WTC11 (cell line): Measurements from ENCODE around the gene EIF4G1. TPM values are rescaled to one million over a fixed set of nuclear protein-coding genes. Genes with fewer than 3 reads are reported as not detected.

Experiments
- ATAC-seq: fragments of 200-7000 bp; cut with Tn5 transposase; 2 replicates; pipeline ENCODE4 v1.10.0; 2021; ENCODE audit warnings: mild to moderate bottlenecking, moderate library complexity
- CTCF ChIA-PET: fragments of 300-600 bp; sonication (Branson Sonifier 250); formaldehyde crosslinking; loops from one replicate; lab custom pipeline; 2021; ENCODE audit warnings: antibody characterized with exemption; lab: Charles Lee
- POLR2A ChIA-PET: fragments of 350-600 bp; sonication (Branson Sonifier 250); formaldehyde crosslinking; loops from one replicate; lab custom pipeline; 2021; ENCODE audit warnings: antibody characterized with exemption; lab: Charles Lee
- DNase-seq: peaks from one replicate; pipeline ENCODE4 v3.0.0; 2021; ENCODE audit warnings: low spot score
- H3K27ac Mint-ChIP-seq: 2 replicates; pipeline ENCODE4 v1.8.0; 2021; ENCODE audit warnings: mixed read lengths
- H3K27me3 Mint-ChIP-seq: 2 replicates; pipeline ENCODE4 v1.8.0; 2021; ENCODE audit warnings: low read depth, mild to moderate bottlenecking, moderate library complexity, mixed read lengths
- H3K36me3 Mint-ChIP-seq: 2 replicates; pipeline ENCODE4 v1.8.0; 2021; ENCODE audit warnings: mixed read lengths
- H3K4me1 Mint-ChIP-seq: 2 replicates; pipeline ENCODE4 v1.8.0; 2022; ENCODE audit warnings: mixed read lengths
- H3K4me3 Mint-ChIP-seq: 2 replicates; pipeline ENCODE4 v1.8.0; 2021; ENCODE audit warnings: mild to moderate bottlenecking, moderate library complexity, mixed read lengths
- H3K9me3 Mint-ChIP-seq: 2 replicates; pipeline ENCODE4 v1.8.0; 2021; ENCODE audit warnings: mixed read lengths
- CBFB ChIP-seq: sonication (generic); formaldehyde crosslinking; IDR thresholded peaks from 2 replicates; pipeline ENCODE4 v1.8.1; 2022; ENCODE audit warnings: mild to moderate bottlenecking, low read depth, missing genetic modification reagents
- ESRRA ChIP-seq: sonication (generic); formaldehyde crosslinking; IDR thresholded peaks from 2 replicates; pipeline ENCODE4 v1.8.1; 2022; ENCODE audit warnings: mild to moderate bottlenecking, missing genetic modification reagents, borderline replicate concordance
- FOXP1 ChIP-seq: sonication (generic); formaldehyde crosslinking; IDR thresholded peaks from 2 replicates; pipeline ENCODE4 v1.8.0; 2022; ENCODE audit warnings: missing genetic modification reagents, mild to moderate bottlenecking, moderate library complexity, borderline replicate concordance
- GABPB1 ChIP-seq: sonication (generic); formaldehyde crosslinking; IDR thresholded peaks from 2 replicates; pipeline ENCODE4 v1.8.1; 2023; ENCODE audit warnings: mild to moderate bottlenecking, missing genetic modification reagents
- HMGA2 ChIP-seq: fragments of 250-450 bp; sonication (Bioruptor Pico); IDR thresholded peaks from 2 replicates; pipeline ENCODE4 v1.4.0; 2021; ENCODE audit warnings: mild to moderate bottlenecking, moderate library complexity
- JUN ChIP-seq: sonication (generic); formaldehyde crosslinking; IDR thresholded peaks from 2 replicates; pipeline ENCODE4 v1.8.0; 2023; ENCODE audit warnings: mild to moderate bottlenecking, missing genetic modification reagents
- KAT7 ChIP-seq: sonication (generic); formaldehyde crosslinking; IDR thresholded peaks from 2 replicates; pipeline ENCODE4 v1.8.1; 2023; ENCODE audit warnings: missing genetic modification reagents, mild to moderate bottlenecking, borderline replicate concordance
- MXD4 ChIP-seq: fragments of 250-450 bp; sonication (Bioruptor Pico); IDR thresholded peaks from 2 replicates; pipeline ENCODE4 v1.8.0; 2021; ENCODE audit warnings: mild to moderate bottlenecking, moderate library complexity, borderline replicate concordance
- MYBL2 ChIP-seq: sonication (generic); formaldehyde crosslinking; IDR thresholded peaks from 2 replicates; pipeline ENCODE4 v1.8.1; 2023; ENCODE audit warnings: mild to moderate bottlenecking, moderate library complexity, missing genetic modification reagents
- NFATC4 ChIP-seq: fragments of 250-450 bp; sonication (Bioruptor Pico); IDR thresholded peaks from 2 replicates; pipeline ENCODE4 v1.9.0; 2021; ENCODE audit warnings: mild to moderate bottlenecking
- RELA ChIP-seq: sonication (generic); formaldehyde crosslinking; IDR thresholded peaks from 2 replicates; pipeline ENCODE4 v1.8.1; 2022; ENCODE audit warnings: missing genetic modification reagents, mild to moderate bottlenecking, borderline replicate concordance
- TCF7 ChIP-seq: sonication (generic); formaldehyde crosslinking; IDR thresholded peaks from 2 replicates; pipeline ENCODE4 v1.8.0; 2022; ENCODE audit warnings: mild to moderate bottlenecking, low read depth, missing genetic modification reagents, moderate library complexity
- TEAD1 ChIP-seq: sonication (generic); formaldehyde crosslinking; IDR thresholded peaks from 2 replicates; pipeline ENCODE4 v1.8.0; 2022; ENCODE audit warnings: mild to moderate bottlenecking, missing genetic modification reagents
- TEAD4 ChIP-seq: sonication (generic); formaldehyde crosslinking; IDR thresholded peaks from 2 replicates; pipeline ENCODE4 v1.8.0; 2022; ENCODE audit warnings: mild to moderate bottlenecking, missing genetic modification reagents
- ZNF219 ChIP-seq: sonication (generic); formaldehyde crosslinking; IDR thresholded peaks from 2 replicates; pipeline ENCODE4 v1.8.0; 2023; ENCODE audit warnings: missing genetic modification reagents, mild to moderate bottlenecking, borderline replicate concordance
- ZNF263 ChIP-seq: sonication (generic); formaldehyde crosslinking; IDR thresholded peaks from 2 replicates; pipeline ENCODE4 v1.8.1; 2022; ENCODE audit warnings: low read depth, mild to moderate bottlenecking, moderate library complexity, missing genetic modification reagents
- total RNA-seq: library from RNA; stranded (reverse); gene quantifications from 3 replicates; pipeline ENCODE4 v1.2.3, GENCODE V29; 2021
- TF ChIP-seq, protein P1 (sequence below): sonication (generic); formaldehyde crosslinking; IDR thresholded peaks from 2 replicates; pipeline ENCODE4 v1.8.1; 2023; ENCODE audit warnings: mild to moderate bottlenecking, missing genetic modification reagents, borderline replicate concordance
- TF ChIP-seq, protein P2 (sequence below): sonication (generic); formaldehyde crosslinking; IDR thresholded peaks from 2 replicates; pipeline ENCODE4 v1.8.1; 2023; ENCODE audit warnings: mild to moderate bottlenecking, missing genetic modification reagents
- TF ChIP-seq, protein P3 (sequence below): sonication (generic); formaldehyde crosslinking; IDR thresholded peaks from 2 replicates; pipeline ENCODE4 v1.8.1; 2022; ENCODE audit warnings: mild to moderate bottlenecking, missing genetic modification reagents, moderate library complexity, borderline replicate concordance
- TF ChIP-seq, protein P4 (sequence below): fragments of 250-450 bp; sonication (Bioruptor Pico); IDR thresholded peaks from 2 replicates; pipeline ENCODE4 v1.9.0; 2021; ENCODE audit warnings: mild to moderate bottlenecking
- TF ChIP-seq, protein P5 (sequence below): sonication (generic); formaldehyde crosslinking; conservative IDR thresholded peaks from 2 replicates; pipeline ENCODE4 v1.8.1; 2022; ENCODE audit warnings: mild to moderate bottlenecking, missing genetic modification reagents
- TF ChIP-seq, protein P6 (sequence below): sonication (generic); formaldehyde crosslinking; IDR thresholded peaks from 2 replicates; pipeline ENCODE4 v1.8.0; 2023; ENCODE audit warnings: missing genetic modification reagents
- TF ChIP-seq, protein P7 (sequence below): fragments of 250-450 bp; sonication (Bioruptor Pico); IDR thresholded peaks from 2 replicates; pipeline ENCODE4 v1.9.0; 2021; ENCODE audit warnings: moderate library complexity, mild to moderate bottlenecking, inconsistent platforms, borderline replicate concordance

EIF4G1 gene
- total RNA-seq, 1 experiment from 2014 or later = 557 TPM

DNA sequence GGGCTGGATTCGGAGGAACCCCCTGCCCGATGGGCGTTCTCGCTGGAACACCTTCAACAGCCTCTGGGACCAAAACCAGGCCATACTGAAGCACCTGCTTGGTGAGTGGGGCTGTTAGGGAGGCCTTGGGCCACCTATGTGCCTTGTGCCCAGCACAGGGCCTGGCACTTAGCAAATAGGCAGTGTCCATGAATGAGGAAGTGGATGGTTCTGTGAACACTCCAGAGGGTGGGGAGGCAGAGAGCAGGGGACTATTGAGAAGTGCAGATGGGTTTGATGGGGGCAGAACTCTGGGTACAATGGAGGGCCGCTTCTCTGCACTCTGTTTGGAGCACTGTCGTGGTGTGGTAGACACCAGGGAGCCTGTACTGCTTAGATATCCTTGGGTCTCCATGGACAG, 37.0 kb upstream of the EIF4G1 start:
- TF ChIP-seq KAT7 (CRISPR knock-in tag) (no peak), HMGA2 (CRISPR knock-in tag) (no peak), JUN (CRISPR knock-in tag) (no peak), ZNF263 (CRISPR knock-in tag) (no peak), MXD4 (CRISPR knock-in tag) (no peak), FOXP1 (CRISPR knock-in tag) (no peak), RELA (CRISPR knock-in tag) (no peak)
- TF ChIP-seq, protein P1, sequence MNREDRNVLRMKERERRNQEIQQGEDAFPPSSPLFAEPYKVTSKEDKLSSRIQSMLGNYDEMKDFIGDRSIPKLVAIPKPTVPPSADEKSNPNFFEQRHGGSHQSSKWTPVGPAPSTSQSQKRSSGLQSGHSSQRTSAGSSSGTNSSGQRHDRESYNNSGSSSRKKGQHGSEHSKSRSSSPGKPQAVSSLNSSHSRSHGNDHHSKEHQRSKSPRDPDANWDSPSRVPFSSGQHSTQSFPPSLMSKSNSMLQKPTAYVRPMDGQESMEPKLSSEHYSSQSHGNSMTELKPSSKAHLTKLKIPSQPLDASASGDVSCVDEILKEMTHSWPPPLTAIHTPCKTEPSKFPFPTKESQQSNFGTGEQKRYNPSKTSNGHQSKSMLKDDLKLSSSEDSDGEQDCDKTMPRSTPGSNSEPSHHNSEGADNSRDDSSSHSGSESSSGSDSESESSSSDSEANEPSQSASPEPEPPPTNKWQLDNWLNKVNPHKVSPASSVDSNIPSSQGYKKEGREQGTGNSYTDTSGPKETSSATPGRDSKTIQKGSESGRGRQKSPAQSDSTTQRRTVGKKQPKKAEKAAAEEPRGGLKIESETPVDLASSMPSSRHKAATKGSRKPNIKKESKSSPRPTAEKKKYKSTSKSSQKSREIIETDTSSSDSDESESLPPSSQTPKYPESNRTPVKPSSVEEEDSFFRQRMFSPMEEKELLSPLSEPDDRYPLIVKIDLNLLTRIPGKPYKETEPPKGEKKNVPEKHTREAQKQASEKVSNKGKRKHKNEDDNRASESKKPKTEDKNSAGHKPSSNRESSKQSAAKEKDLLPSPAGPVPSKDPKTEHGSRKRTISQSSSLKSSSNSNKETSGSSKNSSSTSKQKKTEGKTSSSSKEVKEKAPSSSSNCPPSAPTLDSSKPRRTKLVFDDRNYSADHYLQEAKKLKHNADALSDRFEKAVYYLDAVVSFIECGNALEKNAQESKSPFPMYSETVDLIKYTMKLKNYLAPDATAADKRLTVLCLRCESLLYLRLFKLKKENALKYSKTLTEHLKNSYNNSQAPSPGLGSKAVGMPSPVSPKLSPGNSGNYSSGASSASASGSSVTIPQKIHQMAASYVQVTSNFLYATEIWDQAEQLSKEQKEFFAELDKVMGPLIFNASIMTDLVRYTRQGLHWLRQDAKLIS (CRISPR knock-in tag) = no peak
- POLR2A ChIA-PET = no interaction called here
- H3K4me1 Mint-ChIP-seq = peaks cover 5% of the 10 kb centered on the region
- no peak overlapping the region for H3K4me3 Mint-ChIP-seq
- no peak overlapping the region for H3K27ac Mint-ChIP-seq
- ATAC-seq = no peak
- CTCF ChIA-PET = no interaction called here
- H3K27me3 Mint-ChIP-seq = peaks cover 57% of the 10 kb centered on the region
- no peaks in the 10 kb centered on the region for H3K36me3 Mint-ChIP-seq
- no peak for DNase-seq
- H3K9me3 Mint-ChIP-seq = no peaks in the 10 kb centered on the region

DNA sequence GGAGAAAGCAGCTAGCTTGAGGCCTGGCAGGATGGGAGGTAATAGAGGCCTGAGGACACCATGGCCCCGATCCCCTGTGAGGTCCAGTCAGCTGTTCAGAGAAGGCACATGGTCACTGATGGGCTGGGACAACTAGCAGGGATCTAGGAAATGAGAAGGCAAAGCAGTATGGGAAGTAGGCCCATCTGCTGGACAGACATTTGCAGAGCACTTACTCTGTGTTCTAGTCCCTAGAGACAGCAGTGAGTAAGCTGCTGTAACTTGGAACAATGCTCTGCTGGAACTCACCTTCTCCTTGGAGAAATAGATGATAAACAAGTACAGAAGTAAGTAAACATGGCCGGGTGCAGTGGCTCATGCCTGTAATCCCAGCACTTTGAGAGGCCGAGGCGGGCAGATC, 31.5 kb upstream of the EIF4G1 start:
- Mint-ChIP-seq H3K9me3 (no peaks in the 10 kb centered on the region), H3K27me3 (peaks cover 11% of the 10 kb centered on the region), H3K36me3 (no peaks in the 10 kb centered on the region)
- DNase-seq = no peak
- TF ChIP-seq GABPB1 (CRISPR knock-in tag) (no peak), ESRRA (CRISPR knock-in tag) (no peak), MYBL2 (CRISPR knock-in tag) (no peak), TCF7 (no peak), ZNF219 (CRISPR knock-in tag) (no peak), NFATC4 (no peak), HMGA2 (CRISPR knock-in tag) (no peak), TEAD1 (CRISPR knock-in tag) (no peak), RELA (CRISPR knock-in tag) (no peak), CBFB (no peak), TEAD4 (CRISPR knock-in tag) (no peak)
- TF ChIP-seq, protein P2, sequence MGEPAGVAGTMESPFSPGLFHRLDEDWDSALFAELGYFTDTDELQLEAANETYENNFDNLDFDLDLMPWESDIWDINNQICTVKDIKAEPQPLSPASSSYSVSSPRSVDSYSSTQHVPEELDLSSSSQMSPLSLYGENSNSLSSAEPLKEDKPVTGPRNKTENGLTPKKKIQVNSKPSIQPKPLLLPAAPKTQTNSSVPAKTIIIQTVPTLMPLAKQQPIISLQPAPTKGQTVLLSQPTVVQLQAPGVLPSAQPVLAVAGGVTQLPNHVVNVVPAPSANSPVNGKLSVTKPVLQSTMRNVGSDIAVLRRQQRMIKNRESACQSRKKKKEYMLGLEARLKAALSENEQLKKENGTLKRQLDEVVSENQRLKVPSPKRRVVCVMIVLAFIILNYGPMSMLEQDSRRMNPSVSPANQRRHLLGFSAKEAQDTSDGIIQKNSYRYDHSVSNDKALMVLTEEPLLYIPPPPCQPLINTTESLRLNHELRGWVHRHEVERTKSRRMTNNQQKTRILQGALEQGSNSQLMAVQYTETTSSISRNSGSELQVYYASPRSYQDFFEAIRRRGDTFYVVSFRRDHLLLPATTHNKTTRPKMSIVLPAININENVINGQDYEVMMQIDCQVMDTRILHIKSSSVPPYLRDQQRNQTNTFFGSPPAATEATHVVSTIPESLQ (CRISPR knock-in tag) = no peak
- TF ChIP-seq, protein P3, sequence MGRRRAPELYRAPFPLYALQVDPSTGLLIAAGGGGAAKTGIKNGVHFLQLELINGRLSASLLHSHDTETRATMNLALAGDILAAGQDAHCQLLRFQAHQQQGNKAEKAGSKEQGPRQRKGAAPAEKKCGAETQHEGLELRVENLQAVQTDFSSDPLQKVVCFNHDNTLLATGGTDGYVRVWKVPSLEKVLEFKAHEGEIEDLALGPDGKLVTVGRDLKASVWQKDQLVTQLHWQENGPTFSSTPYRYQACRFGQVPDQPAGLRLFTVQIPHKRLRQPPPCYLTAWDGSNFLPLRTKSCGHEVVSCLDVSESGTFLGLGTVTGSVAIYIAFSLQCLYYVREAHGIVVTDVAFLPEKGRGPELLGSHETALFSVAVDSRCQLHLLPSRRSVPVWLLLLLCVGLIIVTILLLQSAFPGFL (CRISPR knock-in tag) = no peak
- TF ChIP-seq, protein P4, sequence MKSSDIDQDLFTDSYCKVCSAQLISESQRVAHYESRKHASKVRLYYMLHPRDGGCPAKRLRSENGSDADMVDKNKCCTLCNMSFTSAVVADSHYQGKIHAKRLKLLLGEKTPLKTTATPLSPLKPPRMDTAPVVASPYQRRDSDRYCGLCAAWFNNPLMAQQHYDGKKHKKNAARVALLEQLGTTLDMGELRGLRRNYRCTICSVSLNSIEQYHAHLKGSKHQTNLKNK (CRISPR knock-in tag) = no peak
- TF ChIP-seq, protein P5, sequence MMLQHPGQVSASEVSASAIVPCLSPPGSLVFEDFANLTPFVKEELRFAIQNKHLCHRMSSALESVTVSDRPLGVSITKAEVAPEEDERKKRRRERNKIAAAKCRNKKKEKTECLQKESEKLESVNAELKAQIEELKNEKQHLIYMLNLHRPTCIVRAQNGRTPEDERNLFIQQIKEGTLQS (CRISPR knock-in tag) = no peak
- TF ChIP-seq, protein P6, sequence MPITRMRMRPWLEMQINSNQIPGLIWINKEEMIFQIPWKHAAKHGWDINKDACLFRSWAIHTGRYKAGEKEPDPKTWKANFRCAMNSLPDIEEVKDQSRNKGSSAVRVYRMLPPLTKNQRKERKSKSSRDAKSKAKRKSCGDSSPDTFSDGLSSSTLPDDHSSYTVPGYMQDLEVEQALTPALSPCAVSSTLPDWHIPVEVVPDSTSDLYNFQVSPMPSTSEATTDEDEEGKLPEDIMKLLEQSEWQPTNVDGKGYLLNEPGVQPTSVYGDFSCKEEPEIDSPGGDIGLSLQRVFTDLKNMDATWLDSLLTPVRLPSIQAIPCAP (CRISPR knock-in tag) = no peak
- TF ChIP-seq, protein P7, sequence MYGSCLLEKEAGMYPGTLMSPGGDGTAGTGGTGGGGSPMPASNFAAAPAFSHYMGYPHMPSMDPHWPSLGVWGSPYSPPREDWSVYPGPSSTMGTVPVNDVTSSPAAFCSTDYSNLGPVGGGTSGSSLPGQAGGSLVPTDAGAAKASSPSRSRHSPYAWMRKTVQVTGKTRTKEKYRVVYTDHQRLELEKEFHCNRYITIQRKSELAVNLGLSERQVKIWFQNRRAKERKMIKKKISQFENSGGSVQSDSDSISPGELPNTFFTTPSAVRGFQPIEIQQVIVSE = no peak
- TF ChIP-seq, all 79 proteins: peak for 0
- Mint-ChIP-seq H3K4me1 (peaks cover 5% of the 10 kb centered on the region; the same call in 1 of the 2 replicates), H3K4me3 (no peak overlapping the region), H3K27ac (no peak overlapping the region)
- ATAC-seq = no peak
- POLR2A ChIA-PET = no interaction called here
- CTCF ChIA-PET = interaction anchor here (0.6 to 1.3 kb wide), 3 partner anchors 33 to 75 kb away, joined by 3 to 4 read pairs (median 4); partner anchors contain the start of gene EEF1AKMT4
